Activated CD8-positive, alpha-beta T cell treated with anti-CD3 and anti-CD28 coated beads, Interleukin-2, amount 10 ng/mL, durations not matched to agents 7 days and 5 days (primary cell): ENCODE data around the gene CLPTM1L. TPM values are rescaled to one million over a fixed set of nuclear protein-coding genes. Genes with fewer than 3 reads are reported as not detected.

ENCODE experiments used
- ATAC-seq: fragments of 150-1000 bp; cut with Tn5 transposase; one replicate; pipeline ENCODE4 v1.10.0; 2021; ENCODE audit warnings: moderate library complexity
- CTCF ChIA-PET: fragments of 350-600 bp; sonication (Branson Sonifier 250); formaldehyde crosslinking; loops from one replicate; lab custom pipeline; 2021; ENCODE audit warnings: antibody characterized with exemption; lab: Charles Lee
- POLR2A ChIA-PET: fragments of 350-600 bp; sonication (Branson Sonifier 250); formaldehyde crosslinking; loops from one replicate; lab custom pipeline; 2021; ENCODE audit warnings: antibody characterized with exemption; lab: Charles Lee
- DNase-seq: peaks from one replicate; pipeline ENCODE4 v3.0.0-alpha.2; 2020
- H3K27ac Mint-ChIP-seq: one replicate; pipeline ENCODE4 v1.8.0; 2021; ENCODE audit warnings: mild to moderate bottlenecking, mixed read lengths
- H3K27me3 Mint-ChIP-seq: one replicate; pipeline ENCODE4 v1.8.0; 2021; ENCODE audit warnings: low read depth, mixed read lengths
- H3K36me3 Mint-ChIP-seq: one replicate; pipeline ENCODE4 v1.8.0; 2021; ENCODE audit warnings: low read depth, mixed read lengths
- H3K4me1 Mint-ChIP-seq: one replicate; pipeline ENCODE4 v1.8.0; 2021; ENCODE audit warnings: low read depth, mixed read lengths
- H3K4me3 Mint-ChIP-seq: one replicate; pipeline ENCODE4 v1.8.0; 2021; ENCODE audit warnings: mild to moderate bottlenecking, mixed read lengths
- H3K9me3 Mint-ChIP-seq: one replicate; pipeline ENCODE4 v1.8.0; 2022; ENCODE audit warnings: mixed read lengths; ENCODE audit not compliant: insufficient read depth
- total RNA-seq, 2 experiments: library from RNA; stranded (reverse); gene quantifications; one replicate each; pipeline ENCODE4 v1.2.3, GENCODE V29; 2021

Gene CLPTM1L
- total RNA-seq, 2 experiments from 2014 or later = 80.0 to 83.8 TPM

DNA sequence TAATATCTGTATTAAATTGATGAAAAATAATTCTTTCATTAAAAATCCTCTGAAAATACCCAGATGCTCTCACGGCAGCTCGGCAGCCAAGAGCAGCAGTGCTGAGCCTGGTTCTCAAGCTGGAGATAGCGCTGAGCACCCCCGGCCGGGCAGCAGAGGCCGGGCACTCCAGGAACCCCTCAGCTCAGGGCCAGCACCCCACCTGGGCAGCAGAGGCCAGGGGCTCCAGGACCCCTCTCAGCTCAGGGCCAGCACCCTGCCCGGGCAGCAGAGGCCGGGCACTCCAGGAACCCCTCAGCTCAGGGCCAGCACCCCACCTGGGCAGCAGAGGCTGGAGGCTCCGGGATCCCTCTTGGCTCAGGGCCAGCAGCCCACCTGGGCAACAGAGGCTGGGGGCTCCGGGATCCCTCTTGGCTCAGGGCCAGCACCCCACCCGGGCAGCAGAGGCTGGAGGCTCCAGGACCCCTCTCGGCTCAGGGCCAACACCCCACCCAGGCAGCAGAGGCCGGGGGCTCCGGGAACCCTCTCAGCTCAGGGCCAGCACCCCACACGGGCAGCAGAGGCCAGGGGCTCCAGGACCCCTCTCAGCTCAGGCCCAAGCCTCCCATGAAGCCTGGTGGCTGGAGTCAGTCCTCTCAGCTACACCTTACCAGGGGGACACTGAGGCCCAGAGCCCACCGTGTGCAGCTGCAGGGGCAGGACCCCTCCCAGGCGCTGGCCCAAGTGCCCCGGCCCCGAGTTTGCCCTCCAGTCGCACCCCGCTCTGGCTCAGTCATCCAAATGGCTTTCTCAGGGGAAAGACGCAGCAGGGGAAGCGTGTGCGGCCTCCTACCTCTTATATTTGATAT, 21.7 kb downstream of the CLPTM1L start:
- H3K27ac Mint-ChIP-seq = no peak overlapping the region
- ATAC-seq (no peak), DNase-seq (no peak)
- CTCF ChIA-PET = no interaction called here
- POLR2A ChIA-PET = no interaction called here
- no peaks in the 10 kb centered on the region for H3K4me1 Mint-ChIP-seq
- no peaks in the 10 kb centered on the region for H3K27me3 Mint-ChIP-seq
- H3K9me3 Mint-ChIP-seq = no peaks in the 10 kb centered on the region
- H3K4me3 Mint-ChIP-seq = no peak overlapping the region
- peaks cover 48% of the 10 kb centered on the region for H3K36me3 Mint-ChIP-seq

DNA sequence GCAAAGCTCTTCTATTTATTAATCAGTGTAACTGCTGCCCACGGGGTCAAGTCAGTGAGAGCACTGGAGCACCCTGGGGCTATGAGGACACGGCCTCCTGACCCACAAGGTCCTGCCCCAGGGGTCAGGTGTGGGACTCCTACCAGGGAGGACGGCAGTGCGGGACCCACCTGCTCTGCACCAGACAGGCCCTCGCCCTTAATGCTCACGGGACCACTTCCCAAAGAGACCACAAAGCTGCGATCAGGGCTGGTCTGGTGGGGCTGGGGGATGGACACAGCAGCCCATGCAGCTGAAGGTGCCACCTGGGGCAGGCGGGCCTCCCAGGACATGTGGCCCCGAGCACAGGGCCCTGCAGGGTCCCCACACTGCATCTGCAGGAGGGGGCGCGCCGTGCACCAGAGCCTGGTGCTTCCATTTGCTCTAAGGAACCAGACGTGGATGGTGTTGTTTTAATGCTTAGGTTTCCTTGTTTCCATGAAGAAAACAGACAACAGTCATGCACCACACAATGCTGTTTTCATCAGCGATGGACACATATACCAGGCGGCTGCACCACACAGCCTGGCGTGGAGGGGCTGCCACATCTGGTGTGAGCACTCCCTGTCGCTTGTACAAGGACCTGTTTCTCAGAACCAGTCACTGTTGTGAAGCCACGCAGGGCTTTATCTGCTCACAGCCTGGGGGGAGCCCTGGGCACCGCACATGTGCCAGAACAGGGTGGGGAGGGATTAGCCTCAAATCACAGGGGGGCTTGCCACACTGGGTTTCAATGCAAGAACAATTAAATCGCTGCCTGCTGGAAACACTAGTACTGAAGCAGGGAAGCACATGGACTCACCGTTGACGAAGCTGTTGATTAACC, 22.6 kb downstream of the CLPTM1L start:
- Mint-ChIP-seq H3K9me3 (no peaks in the 10 kb centered on the region), H3K4me3 (no peak overlapping the region), H3K27me3 (no peaks in the 10 kb centered on the region), H3K36me3 (peaks cover 57% of the 10 kb centered on the region), H3K4me1 (peaks cover 3% of the 10 kb centered on the region), H3K27ac (no peak overlapping the region)
- ChIA-PET POLR2A (no interaction called here), CTCF (no interaction called here)
- DNase-seq = no peak
- ATAC-seq = no peak

DNA sequence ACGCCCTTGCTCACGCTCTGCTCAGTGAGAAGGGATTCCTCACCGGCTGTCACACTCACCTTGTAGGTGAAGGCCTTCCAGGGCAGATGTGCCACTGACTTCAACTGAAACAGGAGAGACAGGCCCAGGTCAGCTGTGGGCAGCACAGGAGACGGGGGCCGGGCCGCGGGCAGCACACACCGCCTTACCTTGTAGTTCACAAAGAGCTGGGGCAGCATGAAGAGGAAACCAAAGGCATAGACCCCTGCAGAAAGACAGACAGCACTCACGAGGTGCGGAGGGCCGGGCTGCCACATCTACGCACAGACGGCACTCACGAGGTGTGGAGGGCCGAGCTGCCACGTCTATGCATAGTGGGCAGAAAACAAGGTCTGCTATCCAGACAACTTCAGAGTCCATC, 23.3 kb downstream of the CLPTM1L start:
- POLR2A ChIA-PET = no interaction called here
- no peak for ATAC-seq
- Mint-ChIP-seq H3K27me3 (no peaks in the 10 kb centered on the region), H3K4me3 (no peak overlapping the region), H3K27ac (no peak overlapping the region), H3K4me1 (peaks cover 10% of the 10 kb centered on the region), H3K36me3 (peaks cover 64% of the 10 kb centered on the region), H3K9me3 (no peaks in the 10 kb centered on the region)
- CTCF ChIA-PET = no interaction called here
- DNase-seq = no peak

DNA sequence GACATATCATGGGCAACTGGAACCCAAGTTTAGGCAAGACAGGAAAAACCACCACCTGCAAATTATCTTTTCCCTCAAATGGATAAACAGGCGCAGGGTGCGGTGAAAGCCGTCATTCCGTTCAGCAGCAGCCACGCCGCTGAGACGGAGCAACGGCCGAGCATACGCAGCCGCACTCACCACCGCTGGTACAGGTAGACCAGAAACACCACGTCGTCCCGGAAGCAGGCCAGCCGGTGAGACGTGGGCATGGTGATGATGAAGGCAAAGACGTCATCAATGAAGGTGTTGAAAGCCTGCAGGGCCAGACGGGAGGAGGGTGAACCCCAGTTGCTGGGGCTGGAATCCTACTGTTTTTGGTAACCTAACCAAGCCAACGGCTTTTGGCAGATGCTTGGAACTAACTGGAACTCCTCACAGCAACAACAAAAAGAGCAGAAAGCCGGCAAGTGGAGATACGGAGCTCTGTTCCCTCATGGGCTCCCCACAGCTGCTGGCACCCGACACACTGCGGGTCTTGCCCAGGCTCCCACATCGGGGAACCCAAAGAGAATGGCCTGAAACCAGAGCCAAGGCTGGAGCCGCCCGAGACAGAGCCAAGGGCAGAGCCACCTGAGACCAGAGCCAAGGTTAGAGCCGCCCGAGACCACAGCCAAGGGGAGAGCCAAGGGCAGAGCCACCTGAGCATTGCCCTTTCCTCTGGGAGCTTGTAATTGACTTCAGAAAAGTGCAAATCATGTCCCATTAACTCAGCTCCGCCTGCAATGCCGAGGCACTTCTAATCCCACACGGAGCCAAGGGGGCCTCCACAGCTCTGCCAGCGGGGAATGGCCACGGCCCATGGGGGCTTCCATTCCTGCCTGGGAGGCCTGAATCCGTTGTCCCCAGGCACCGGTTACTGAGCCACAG, 24.2 kb downstream of the CLPTM1L start:
- Mint-ChIP-seq H3K9me3 (no peaks in the 10 kb centered on the region), H3K27ac (no peak overlapping the region), H3K4me1 (peaks cover 19% of the 10 kb centered on the region), H3K4me3 (no peak overlapping the region), H3K27me3 (no peaks in the 10 kb centered on the region), H3K36me3 (peaks cover 60% of the 10 kb centered on the region)
- ATAC-seq = no peak
- DNase-seq = no peak
- ChIA-PET POLR2A (no interaction called here), CTCF (no interaction called here)

DNA sequence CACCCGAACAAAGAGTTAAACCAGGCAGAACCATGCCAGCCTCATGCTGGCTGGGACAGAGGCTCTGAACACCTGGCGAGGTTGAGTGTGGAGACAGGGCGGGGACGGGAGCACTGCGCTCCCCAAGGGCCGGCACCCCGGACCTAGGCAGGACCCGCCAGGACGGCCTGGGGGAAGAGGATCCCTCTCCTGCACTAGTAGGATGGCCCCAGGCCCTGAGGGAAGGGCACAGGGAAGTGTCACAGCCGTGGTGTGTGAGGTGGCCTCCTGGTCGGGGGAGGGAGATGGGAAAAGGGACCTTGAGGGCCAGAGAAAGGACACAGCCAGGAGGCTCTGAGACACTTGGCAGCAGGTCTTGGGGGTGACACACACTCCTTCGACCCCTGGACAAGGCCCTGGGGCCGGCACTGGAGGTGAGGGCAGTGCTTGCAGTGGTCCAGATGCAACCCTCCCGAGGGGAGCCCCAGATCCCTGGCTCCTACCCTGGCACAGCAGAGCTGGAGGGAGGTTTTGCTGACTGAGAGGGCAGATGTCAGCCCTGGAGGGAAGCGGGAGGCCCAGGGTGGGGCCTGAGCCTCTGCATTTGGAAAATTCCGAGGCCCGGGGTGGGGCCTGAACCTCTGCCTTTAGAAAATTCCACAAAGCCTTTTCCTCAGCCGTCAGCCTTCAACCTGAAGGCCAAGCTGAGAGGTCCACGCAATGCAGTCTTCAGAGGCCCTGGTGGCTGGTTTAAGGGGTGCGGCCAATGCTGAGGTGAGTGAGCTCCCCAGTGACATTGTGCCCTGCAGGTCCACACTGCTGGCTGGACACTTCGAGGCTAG, 25.3 kb downstream of the CLPTM1L start:
- Mint-ChIP-seq H3K4me1 (peaks cover 30% of the 10 kb centered on the region), H3K27ac (no peak overlapping the region), H3K36me3 (peaks cover 59% of the 10 kb centered on the region), H3K27me3 (no peaks in the 10 kb centered on the region), H3K9me3 (no peaks in the 10 kb centered on the region), H3K4me3 (no peak overlapping the region)
- ChIA-PET CTCF (interaction anchor here (0.7 kb wide), 1 partner anchor 183 kb away, joined by 3 read pairs; no protein-coding TSS in a partner anchor), POLR2A (no interaction called here)
- ATAC-seq = no peak
- DNase-seq = no peak

DNA sequence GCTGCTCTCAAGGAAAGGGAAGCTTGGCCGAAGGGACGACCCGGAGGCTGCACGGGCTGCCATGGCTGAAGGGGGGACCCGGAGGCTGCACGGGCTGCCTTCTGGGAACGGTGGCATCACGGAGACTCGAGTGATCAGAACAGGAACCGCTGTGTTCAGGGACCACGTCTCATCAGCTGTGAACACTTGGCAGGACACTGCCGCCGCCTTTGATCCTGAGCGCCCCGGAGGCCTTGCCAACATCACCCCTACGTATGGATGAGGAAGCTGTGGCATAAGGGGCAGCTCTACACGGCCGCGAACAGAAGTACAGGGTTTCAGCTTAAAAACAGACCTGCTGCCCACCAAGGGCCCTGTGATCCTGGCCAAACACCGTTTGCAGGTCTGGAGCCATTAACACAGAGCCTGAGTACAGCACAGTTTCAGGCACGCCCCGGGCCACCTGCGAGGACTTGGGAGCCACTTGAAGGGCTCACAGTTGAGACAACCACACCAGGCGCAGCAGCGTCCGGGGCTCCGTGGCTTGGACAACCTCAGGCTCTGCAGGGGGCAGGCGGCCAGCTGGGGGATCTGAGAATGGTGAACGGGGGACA, 26.1 kb downstream of the CLPTM1L start:
- Mint-ChIP-seq H3K36me3 (peaks cover 50% of the 10 kb centered on the region), H3K4me1 (peaks cover 38% of the 10 kb centered on the region), H3K27me3 (peaks cover 3% of the 10 kb centered on the region), H3K27ac (no peak overlapping the region), H3K4me3 (no peak overlapping the region), H3K9me3 (no peaks in the 10 kb centered on the region)
- ATAC-seq (no peak), DNase-seq (no peak)
- ChIA-PET POLR2A (interaction anchor here (1.3 kb wide), 1 partner anchor 8 kb away, joined by 3 read pairs; no protein-coding TSS in a partner anchor), CTCF (no interaction called here)

DNA sequence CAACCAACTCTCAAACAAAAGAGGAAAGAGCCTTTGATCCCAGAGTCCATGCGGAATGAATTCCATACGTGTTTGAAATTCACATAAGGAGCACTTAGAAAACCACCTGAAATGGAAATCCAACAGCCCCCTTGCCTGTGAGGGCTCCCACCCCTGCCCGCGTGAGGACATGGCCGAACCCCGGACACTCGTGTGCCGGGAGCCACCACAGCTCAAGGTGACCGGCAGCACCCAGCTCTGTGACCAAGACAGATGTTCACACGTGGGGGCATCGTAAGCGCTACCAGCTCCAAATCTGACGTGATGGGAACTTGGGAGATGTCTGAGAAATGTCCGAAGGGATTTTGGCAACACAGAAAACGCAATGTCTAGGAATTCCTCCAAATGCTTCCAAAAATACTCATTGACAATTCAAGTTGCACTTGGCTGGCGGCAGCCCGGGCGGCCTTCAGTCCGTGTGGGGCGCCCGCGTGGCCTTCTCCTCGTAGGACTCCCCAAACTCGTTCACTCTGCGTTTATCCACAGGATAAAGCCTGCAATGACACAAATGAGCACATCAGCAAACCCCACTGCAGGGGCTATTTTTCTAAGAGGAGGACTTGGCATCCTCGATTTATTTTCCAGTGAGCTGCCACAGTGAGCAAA, 26.9 kb downstream of the CLPTM1L start:
- Mint-ChIP-seq H3K27me3 (peaks cover 3% of the 10 kb centered on the region), H3K4me1 (peaks cover 46% of the 10 kb centered on the region), H3K4me3 (no peak overlapping the region), H3K36me3 (peaks cover 48% of the 10 kb centered on the region), H3K9me3 (no peaks in the 10 kb centered on the region), H3K27ac (no peak overlapping the region)
- POLR2A ChIA-PET = interaction anchor here (1.3 kb wide), 1 partner anchor 9 kb away, joined by 3 read pairs; no protein-coding TSS in a partner anchor
- ATAC-seq (no peak), DNase-seq (no peak)
- CTCF ChIA-PET = interaction anchor here (0.9 kb wide), 1 partner anchor 10 kb away, joined by 3 read pairs; no protein-coding TSS in a partner anchor

DNA sequence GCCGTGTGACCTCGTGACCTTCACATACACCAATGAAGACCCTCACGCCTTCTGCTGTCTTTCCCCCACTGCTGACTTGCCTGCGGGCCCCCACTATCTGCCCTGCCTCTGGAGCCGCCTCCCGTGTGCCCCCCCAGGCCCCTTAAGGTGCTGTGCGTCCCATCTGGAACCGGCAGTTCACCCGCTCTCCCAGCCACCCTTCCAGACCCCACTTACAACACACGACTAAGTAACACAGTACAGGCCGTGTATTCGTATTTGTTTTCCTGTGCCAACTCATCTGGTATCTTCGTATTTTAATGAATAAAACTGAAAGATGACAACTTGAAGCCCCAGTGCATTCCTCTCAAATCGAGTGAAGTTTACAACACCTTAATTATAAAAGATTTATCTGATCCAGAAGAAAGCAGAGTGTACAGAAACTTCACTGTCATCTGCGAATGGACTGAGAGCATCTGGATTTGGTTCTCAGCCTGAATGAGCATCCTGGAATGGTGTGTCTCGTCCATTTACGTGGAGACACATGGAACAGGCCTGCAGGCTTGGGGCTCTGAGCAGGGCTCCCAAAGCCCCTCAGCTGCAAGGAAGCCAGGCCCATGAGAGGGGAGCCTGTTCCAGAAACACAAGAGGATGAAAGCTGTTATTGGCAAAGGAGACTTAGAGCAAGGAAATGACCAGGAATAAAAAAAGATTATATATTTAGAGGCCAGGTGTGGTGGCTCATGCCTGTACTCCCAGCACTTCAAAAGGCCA, 28.1 kb downstream of the CLPTM1L start:
- ChIA-PET POLR2A (interaction anchor here (1.0 kb wide), 1 partner anchor 22 kb away, joined by 3 read pairs; the partner anchor contains the start of gene TERT), CTCF (interaction anchor here (1.2 to 1.8 kb wide), 3 partner anchors 62 to 328 kb away, joined by 4 to 6 read pairs (median 6); no protein-coding TSS in a partner anchor)
- H3K9me3 Mint-ChIP-seq = no peaks in the 10 kb centered on the region
- H3K27ac Mint-ChIP-seq = peak overlapping the region; percentile 91
- peaks cover 46% of the 10 kb centered on the region for H3K36me3 Mint-ChIP-seq
- H3K27me3 Mint-ChIP-seq = peaks cover 4% of the 10 kb centered on the region
- peak overlapping the region; percentile 69 for H3K4me3 Mint-ChIP-seq
- DNase-seq (no peak), ATAC-seq (no peak)
- peaks cover 58% of the 10 kb centered on the region for H3K4me1 Mint-ChIP-seq

DNA sequence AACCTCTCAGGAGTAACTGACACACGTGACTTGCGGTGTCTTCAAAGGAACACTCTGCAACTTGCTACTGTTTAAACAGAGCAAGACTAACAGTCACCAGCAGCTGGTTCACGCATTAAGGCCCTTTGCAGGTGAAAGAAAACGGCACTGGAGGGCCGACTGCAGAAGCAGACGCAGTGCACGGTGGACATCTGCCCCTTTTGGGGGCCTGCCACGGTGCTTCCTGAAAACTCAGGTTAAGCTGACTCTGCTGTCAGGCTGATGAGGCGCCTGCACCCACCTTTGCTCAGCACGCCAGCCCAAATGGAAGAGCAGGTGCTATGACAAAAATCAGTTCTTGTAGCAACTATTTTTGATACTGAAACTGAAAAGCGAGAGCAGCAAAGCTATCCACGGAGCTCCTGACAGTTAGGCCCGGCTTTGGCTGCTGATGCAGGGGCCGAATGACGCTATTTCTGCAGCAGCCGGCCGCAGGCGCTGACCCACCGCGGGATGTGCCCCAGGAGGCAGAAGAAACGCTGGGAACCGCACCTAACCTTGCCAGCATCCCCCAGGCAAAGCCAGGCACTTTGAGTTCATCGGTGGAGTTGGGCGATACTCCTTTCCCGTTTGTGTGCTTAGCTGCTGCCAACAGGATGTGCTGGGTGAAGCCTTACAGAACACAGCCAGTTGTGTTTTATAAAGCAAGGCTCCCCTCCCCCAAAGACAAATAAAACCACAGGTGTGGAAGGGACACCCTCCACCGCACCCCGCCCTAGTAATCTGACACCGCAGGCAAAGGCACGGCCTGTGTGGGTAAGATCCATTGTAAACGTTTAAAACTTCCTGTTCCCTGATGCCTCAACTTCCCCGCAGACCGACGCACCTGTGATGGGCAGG, 29.0 kb downstream of the CLPTM1L start:
- ChIA-PET CTCF (interaction anchor here (0.9 to 1.8 kb wide), 4 partner anchors 23 to 329 kb away, joined by 4 to 6 read pairs (median 5); no protein-coding TSS in a partner anchor), POLR2A (interaction anchor here (0.6 to 1.5 kb wide), 5 partner anchors 11 to 70 kb away, joined by 3 to 5 read pairs (median 3); partner anchors contain the start of genes CLPTM1L and TERT)
- Mint-ChIP-seq H3K27ac (peak overlapping the region; percentile 91), H3K36me3 (peaks cover 42% of the 10 kb centered on the region), H3K4me1 (peaks cover 61% of the 10 kb centered on the region), H3K4me3 (peak overlapping the region; percentile 69), H3K9me3 (no peaks in the 10 kb centered on the region), H3K27me3 (peaks cover 9% of the 10 kb centered on the region)
- DNase-seq (peak; percentile 79), ATAC-seq (peak; percentile 62)
